D341Med (cell line): ENCODE data around the gene UNC13D.
A peak's percentile ranks its signal among the peaks of the same experiment; 100 is the strongest.
"Not testable (repeated sequence)": the region's sequence is repeated elsewhere in the genome, so short reads cannot be mapped to it uniquely, and the experiment has no call there.

ENCODE experiments used
- DNase-seq: peaks from one replicate; pipeline ENCODE4 v3.0.0; 2012; ENCODE audit warnings: low spot score

UNC13D gene

DNA sequence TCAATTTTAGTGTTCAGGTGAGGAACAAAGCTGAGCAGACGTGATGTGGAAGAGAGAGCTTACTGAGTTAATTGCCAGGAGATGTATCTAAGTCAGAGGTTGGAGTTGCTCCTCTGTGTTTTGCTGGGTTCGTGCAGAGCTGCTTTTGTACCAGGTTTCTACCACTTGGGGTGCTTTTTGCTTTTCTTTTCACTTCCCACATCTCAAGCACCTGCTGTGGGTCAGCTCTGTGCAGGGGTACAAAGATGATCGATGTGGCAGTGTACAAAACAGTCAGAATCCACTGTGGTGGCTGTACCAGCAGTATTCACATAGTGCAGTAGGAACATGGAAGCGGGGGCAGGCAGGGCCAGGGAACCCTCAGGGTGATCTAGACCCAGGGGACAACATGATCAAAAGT is 44.8 kb downstream of the UNC13D start:
- DNase-seq = no peak

DNA sequence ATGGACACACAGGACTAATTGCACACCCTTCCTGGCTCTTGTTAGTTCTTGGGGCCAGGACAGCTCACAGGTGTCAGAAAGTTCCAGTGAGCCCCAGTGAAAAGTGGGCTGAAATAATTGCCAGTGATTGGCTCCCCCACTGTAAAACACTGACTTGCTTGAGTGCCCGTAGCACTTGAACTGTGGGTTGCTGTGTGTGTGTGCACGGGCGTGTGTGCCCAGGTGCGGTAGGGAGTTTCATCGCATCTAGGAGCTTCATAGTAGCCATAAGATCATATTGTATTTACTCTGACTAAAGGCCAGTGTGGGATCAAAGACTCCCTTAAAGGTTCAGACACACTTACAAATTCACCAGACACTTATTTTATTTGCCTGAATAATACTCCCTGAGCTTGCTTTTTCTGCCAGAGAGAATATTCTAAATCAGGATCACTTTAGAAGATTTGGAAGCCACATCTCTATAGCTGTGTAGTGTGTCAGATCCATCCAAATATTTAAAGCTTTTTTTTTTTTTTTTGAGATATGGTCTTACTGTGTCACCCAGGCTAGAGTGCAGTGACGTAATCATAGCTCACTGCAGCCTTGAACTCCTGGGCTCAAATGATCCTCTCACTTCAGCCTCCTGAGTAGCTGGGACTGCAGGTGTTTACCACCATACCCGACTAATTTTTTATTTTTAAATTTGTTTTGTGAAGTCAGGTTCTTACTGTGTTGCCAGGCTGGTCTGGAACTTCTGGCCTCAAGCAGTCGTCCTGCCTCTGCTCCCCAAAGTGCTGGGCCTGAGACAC is 48.2 kb downstream of the UNC13D start:
- no peak for DNase-seq

DNA sequence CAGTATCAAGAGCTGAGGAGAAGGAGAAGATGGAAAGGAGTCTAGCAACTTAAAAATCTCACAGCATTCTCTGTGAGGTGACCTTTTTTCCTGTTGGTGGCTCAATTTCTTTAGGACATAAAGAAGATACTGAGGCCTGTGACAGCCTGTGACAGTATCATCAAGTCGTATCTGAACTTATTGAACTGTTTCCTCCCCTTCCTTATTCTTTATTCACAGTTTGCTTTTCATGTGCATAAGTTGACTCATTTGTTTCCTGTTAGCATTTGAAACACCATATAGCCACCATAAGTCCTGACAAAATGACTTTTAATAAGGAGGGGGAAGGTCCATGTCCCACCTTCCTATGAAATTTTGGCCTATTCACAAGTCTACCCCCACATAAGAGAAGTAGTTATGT is 50.7 kb downstream of the UNC13D start:
- no peak for DNase-seq

DNA sequence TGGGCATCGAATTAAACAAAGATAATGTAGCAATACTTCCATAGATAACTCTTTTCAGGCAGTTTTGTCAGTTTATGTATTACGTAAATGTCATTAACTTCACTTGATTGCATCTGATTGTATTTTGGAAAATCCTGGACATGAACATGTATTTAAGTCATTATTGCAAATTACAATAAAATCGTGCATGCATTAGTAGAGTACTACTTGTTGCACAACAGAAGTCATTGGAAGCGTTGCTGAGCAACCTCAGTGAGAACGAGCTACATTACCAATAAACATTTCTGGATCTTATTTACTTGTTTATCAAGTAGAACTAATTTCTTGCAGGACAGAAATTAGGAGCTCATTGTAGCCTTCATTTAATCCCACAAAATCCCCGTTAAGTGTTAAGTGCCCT is 53.0 kb downstream of the UNC13D start:
- DNase-seq = no peak

DNA sequence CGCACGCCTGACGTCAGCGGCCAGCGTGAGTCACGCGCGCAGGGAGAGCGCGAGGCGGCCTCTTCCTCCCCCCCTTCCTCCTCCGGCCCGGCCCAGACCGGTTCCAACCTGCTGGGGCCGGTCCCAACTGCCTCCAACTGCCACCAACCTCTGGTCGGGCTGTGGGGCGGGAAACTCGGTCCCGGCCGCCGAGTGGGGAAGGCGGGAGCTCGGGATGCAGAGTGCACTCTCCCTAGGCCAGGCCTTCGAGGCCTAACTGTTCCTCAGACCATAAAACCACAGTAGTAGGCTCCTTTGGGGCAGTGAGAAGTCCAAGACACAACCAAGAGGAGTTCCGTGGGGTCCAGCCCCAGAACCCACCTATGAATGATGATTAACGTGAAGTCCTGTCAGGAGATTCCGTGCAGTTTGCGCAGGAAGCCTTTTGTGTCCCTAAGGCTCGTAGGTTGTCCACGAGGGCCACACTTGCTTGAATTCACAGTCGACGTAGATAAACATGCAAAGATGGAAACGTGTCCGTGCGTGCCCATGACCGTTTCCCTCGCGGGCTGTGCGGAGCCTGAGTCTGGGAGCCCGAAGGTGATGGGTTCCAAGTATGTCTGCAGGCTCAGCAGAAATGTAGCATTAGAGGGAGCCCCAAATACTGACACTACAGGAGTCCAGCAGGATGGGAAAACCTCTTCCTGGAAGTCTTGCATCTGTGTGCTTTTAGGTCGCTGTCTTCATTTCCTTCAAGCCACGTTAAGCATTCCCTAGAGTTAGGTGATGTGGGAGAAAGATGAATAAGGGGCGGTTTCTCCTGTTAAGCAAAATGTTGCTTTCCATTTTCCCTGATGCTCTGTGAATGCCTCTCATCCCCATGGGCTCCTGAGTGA is 59.0 kb downstream of the UNC13D start:
- DNase-seq = peak; percentile 95

DNA sequence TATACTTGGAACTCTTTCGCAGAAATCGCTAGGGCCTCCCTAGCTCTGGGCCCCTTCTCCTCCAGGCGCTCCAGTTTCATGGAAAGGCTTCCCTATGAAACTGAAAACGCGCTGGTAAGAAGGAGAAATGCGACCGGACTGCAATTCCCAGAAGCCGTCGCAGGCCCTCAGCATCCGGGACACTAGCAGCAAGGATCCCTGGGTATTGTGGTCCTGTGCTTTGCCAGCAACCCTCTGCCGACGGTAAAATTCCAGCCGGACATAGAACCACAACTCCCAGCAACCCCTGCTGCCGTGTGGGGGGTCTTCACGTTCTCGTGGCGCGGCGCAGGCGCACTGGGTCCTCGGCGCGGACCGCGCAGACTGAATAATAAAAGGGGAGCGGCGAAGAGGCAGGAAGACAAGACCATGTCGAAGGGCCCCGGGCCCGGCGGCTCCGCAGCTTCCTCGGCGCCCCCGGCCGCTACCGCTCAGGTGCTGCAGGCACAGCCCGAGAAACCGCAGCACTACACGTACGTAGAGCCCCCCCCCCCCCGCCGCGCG is 59.7 kb downstream of the UNC13D start, which contains the start of gene UNK:
TSS of gene UNK (plus strand) at position 334 of the 543 bp plus-strand sequence. CDS start at position 409, 75 bp downstream.
- peak; percentile 99 for DNase-seq

DNA sequence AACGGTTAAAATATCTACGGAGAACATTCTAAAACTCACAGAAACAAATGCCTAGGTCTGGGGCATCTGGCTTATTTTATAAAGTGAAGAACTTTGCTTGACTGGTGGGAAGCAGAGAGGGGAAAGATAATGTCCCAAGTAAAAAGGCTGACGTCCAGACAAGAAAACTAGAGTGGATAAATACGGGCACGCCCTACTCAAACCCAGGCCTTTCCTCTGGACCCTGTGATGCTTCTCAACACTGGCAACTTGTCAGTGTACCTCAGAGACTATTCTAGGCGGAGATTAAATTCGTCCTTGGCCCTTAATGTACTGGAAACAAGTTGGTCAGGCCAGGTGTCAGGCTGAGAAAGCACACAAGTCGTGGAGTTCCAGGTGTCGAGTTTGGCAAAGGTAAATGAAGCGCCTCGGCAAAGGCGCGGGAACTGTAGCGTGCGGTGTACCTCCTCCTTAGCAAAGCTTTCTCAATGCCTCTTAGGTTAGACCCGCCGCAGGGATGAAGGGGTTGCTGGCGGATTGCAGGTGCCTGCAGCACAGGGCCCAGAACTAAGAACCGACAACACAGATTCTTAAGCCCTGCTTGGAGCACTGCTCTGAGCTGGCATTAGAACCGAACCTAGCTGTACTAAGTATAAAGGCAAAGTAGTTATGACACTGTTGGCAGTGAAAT is 60.3 kb downstream of the UNC13D start:
- no peak for DNase-seq

DNA sequence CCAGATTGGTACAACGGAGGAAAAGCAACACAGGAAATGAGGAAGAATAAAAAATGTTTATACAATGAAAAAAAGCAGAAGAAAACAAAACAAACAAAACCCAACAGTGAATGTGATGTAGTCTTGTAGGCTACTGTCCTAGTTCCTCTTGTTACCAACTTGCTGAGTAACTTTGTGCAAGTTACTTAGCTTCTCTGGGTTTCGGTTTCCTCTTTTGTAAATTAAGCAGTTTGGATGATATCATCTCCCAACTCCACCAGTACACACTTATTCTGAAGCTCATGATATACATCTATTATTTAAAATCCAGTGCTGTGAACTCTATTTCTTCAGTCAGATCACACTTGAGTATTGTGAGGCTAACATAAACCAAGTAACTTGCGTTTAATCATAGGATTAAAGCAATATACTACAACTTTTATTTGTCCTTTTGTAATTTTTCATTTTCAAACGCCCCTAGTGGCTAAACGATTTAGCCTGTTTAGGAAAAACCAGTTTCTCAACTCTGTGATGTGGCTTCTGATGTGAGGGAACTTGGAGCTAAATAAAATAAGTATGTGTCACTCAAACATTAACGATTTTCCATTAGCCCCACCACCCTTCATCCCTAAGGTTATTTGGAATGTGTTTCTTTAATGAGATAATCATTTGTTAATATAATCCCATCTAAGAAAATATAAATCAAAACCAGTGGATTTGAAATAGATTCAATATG is 61.0 kb downstream of the UNC13D start:
- no peak for DNase-seq

DNA sequence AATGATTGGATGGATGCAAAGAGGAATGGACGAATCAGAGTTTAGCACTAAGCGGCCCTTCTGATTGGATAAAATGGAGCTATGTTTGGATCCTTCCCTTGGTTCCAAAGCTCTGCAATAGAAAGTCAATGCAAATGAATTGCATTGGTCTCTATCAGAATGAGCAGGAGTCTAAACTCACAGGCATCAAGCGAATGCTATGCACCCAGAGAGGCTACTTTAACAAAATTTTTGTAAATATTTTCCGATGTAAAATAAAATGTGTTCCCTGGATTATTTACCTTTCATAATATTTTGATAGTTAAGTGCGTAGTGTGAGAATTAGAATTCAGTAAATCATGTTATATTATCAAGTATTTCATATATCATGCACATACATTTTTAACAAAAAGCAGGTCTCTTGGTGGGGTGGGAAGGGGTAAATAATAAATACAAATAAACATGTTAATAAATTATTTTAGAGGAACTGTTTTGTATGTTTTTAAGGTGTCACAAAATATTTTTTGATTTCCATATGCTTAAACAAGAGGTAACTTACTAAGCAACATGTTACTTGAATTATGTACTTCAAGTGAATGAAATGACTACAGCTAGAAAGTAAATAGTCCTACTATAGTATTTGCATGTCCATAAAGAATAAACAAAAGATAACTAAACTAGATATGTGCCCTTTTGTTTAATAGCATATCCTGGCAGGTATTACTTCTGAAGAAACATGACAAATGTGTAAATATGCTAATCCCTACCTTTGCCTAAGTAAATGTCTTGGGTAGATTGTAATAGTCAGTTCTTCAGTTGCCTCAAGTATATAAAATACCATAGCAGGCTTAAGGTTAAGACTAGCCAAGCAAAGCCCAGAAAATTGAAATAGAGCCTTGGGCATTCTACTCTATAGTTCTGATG is 64.0 kb downstream of the UNC13D start:
- DNase-seq = no peak

DNA sequence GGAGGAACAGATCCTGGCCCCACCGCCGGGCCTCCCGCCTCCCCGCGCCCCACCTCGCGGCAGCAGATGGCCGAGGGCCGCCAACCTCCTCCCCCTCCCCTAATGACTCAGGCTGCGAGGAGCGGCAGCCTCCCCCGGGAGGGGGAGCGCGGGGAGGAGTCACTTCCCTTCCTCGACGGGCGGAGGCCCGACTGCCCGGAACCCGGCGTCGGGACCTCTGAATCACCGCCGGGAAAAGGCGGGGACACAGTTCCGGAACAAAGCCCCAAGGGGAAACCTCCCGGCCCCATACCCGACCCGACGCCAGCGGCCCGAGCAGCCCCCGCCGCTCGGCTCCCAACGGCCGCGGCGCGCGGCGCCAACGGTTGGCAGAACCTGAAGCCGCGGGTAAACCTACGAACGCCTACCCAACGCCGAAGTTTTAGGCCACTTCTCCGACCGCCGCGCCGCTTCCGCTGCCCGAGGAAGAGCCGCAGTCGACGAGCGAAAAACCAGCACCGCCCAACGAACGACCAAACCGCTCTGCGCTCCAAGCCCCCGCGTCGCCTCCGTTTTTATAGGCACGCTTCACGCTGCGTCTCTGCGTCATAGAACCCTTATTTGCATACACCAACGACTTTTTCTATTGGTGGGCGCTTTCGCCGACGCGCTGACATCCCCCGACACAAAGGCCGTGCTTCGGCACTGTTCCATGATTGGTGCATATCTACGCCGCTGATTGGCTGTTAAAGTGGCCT is 64.8 kb downstream of the UNC13D start:
- peak; percentile 96 for DNase-seq

DNA sequence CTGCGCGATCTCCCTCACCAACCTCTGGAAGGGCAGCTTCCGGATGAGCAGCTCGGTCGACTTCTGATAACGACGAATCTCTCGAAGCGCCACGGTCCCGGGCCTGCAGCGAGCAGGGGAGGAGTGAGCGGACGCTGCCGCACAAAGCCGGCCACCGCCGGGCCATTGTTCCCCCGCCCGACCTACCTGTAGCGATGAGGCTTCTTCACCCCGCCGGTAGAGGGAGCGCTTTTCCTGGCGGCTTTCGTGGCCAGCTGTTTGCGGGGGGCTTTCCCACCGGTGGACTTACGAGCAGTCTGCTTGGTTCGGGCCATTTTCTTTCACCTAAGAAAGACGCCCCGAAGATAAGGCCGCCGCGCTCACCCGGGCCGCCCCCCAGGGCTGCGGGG is 65.3 kb downstream of the UNC13D start:
- DNase-seq = no peak

DNA sequence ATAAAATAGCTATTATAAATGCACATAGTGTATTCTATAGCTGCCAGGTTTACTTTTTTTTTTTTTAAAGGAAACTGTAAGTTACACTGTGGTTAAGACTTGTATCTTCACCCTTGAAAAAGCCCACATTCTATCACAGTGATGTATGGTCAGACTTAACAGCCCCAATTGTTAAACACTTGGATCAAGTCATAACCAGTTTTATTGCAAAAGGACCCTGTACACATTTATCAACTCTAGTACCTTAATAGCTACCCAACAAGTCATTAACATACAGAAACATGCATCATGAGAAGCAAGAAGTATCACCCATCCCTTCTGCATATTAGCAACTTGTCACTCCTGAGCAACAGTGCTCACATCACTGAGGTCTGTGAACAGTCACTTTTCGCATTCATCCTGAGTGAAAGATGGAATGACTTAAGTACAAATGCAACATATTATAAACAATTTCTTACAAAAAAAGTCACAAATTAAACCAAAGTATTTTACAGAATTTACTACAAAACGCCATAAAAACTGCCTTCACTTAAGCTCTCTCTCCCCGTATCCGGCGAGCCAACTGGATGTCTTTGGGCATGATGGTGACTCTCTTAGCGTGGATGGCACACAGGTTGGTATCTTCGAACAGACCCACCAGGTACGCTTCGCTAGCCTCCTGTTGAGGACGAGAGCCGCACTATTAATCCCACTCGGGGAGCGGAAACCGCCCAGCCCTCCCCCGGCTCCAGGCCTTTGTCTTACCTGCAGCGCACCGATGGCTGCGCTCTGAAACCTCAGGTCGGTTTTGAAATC is 65.9 kb downstream of the UNC13D start:
- not testable (repeated sequence) for DNase-seq

DNA sequence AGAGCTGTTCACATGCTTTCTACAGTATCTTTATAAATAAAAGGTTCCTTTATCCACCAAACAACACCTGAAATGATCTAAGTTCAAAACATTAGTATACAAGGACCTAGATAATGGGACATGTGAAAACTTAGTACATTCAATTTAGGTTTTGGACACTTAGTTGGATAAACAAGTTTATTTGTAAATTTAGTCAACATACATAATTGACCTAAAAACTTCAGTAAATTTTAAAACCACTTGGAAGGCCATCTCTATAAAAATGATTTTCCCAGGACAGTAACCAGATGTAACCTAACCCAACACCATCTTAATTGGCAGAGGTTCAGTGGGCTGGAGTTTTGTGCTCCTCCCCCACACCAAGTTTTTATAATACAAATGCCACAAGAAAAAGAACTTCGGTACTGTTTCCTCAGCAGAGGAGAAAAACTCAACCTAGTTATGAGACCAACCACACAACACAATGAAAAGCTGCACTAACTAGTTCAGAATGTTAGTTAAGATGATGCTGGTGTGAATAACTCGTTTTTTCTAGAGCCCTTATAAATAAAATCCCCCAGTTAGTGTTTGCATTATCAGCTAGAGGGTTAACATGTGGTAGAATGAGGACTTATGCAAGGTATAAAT is 66.8 kb downstream of the UNC13D start:
- DNase-seq = no peak
